Measurements from ENCODE around the gene RNF121. TPM values are rescaled to one million over a fixed set of nuclear protein-coding genes. Genes with fewer than 3 reads are reported as not detected.

Gene RNF121
- total and polyA plus RNA-seq, 12 donors = 8.3 to 25.7 (median 19.2) TPM

DNA sequence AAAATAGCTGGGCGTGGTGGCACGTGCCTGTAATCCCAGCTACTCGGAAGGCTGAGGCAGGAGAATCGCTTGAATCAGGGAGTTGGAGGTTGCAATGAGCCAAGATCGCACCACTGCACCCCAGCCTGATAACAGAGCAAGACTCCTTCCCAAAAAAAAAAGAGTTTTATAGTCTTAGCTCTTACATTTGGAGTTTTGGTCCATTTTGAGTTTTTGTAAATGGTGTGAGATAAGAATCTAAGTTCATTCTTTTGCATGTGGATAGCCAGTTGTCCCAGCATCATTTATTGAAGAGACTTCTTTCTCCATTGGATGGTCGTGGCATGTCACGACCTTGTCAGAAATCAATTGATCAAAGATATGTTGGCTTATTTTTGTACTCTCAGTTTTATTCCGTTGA lies 34.6 kb downstream of the RNF121 start:
- Histone ChIP-seq H3K27ac (no peak overlapping the region), H3K4me1 (peaks cover 0 to 17% (median 0%) of the 10 kb centered on the region in 9 donors), H3K36me3 (peaks cover 0 to 73% (median 23%) of the 10 kb centered on the region in 9 donors), H3K4me3 (no peak overlapping the region), H3K9me3 (peaks cover 0 to 8% (median 0%) of the 10 kb centered on the region in 11 donors), H3K27me3 (no peaks in the 10 kb centered on the region)
- DNase-seq (no peak), ATAC-seq (no peak)
- intact Hi-C loops (cut with DNase I) = no loop called here
- 94 to 97% methylated on average over 8 of the region's 8 CpGs for WGBS, 2 donors
- TF ChIP-seq, protein P1, sequence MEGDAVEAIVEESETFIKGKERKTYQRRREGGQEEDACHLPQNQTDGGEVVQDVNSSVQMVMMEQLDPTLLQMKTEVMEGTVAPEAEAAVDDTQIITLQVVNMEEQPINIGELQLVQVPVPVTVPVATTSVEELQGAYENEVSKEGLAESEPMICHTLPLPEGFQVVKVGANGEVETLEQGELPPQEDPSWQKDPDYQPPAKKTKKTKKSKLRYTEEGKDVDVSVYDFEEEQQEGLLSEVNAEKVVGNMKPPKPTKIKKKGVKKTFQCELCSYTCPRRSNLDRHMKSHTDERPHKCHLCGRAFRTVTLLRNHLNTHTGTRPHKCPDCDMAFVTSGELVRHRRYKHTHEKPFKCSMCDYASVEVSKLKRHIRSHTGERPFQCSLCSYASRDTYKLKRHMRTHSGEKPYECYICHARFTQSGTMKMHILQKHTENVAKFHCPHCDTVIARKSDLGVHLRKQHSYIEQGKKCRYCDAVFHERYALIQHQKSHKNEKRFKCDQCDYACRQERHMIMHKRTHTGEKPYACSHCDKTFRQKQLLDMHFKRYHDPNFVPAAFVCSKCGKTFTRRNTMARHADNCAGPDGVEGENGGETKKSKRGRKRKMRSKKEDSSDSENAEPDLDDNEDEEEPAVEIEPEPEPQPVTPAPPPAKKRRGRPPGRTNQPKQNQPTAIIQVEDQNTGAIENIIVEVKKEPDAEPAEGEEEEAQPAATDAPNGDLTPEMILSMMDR (IDR thresholded peaks at IDR 0.05) = no peak

DNA sequence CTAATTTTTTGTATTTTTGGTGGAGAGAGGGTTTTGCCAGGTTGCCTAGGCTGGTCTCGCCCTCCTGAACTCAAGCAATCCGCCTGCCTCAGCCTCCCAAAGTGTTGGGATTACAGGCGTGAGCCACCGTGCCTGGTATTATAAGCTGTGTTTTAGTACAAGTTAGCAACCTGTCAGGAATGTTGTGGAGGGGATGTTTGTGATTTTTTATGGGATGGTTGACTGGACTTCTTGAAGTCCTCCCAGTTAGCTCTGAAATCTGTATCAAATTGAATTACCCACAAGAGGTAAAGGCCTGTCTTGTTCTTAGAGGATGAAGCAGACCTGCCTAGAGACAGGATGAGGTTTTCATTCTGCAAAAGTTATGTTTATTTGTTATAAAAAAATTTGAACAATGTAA lies 35.8 kb downstream of the RNF121 start:
- TF ChIP-seq, protein P1 (IDR thresholded peaks at IDR 0.05) = no peak
- ATAC-seq (no peak), DNase-seq (no peak)
- WGBS, 2 donors = 91 to 96% methylated on average over 4 of the region's 4 CpGs
- no peak overlapping the region for H3K27ac ChIP-seq
- no peak overlapping the region for H3K4me3 ChIP-seq
- H3K4me1 ChIP-seq = peaks cover 0 to 17% (median 0%) of the 10 kb centered on the region in 9 donors
- intact Hi-C loops (cut with DNase I) = no loop called here
- no peaks in the 10 kb centered on the region for H3K27me3 ChIP-seq
- H3K9me3 ChIP-seq = peaks cover 0 to 8% (median 0%) of the 10 kb centered on the region in 11 donors
- H3K36me3 ChIP-seq = peaks cover 0 to 75% (median 23%) of the 10 kb centered on the region in 9 donors

DNA sequence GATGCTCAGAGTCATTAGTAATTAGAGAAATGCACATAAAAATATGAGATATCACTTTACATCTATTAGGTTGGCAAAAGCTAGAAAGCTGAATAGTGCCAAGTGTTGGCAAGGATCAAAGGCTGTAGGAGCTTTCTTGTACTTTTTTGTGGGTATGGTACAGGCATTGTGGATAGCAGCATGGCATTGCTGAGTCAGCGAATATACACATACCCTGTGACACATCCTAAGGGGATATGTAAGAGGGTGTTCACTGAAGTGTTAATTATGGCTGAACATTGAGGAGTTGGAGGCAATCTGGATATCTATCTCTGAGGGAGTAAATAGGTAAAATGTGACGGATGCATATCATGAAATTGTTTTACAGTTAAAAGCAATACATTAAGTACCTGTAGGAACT lies 42.8 kb downstream of the RNF121 start:
- Histone ChIP-seq H3K27ac (no peak overlapping the region), H3K36me3 (peaks cover 0 to 57% (median 6%) of the 10 kb centered on the region in 9 donors), H3K9me3 (no peaks in the 10 kb centered on the region), H3K4me1 (no peaks in the 10 kb centered on the region), H3K27me3 (no peaks in the 10 kb centered on the region), H3K4me3 (no peak overlapping the region)
- DNase-seq (no peak), ATAC-seq (no peak)
- TF ChIP-seq, protein P1 (IDR thresholded peaks at IDR 0.05) = no peak
- 96% methylated on average over 2 of the region's 2 CpGs for WGBS, 2 donors
- intact Hi-C loops (cut with DNase I) = loop anchor here in 2 of 10 donors (10.0 kb wide), 1 partner anchor 463 kb away; the partner anchor contains the start of gene CLPB (in 2 of the 2)

DNA sequence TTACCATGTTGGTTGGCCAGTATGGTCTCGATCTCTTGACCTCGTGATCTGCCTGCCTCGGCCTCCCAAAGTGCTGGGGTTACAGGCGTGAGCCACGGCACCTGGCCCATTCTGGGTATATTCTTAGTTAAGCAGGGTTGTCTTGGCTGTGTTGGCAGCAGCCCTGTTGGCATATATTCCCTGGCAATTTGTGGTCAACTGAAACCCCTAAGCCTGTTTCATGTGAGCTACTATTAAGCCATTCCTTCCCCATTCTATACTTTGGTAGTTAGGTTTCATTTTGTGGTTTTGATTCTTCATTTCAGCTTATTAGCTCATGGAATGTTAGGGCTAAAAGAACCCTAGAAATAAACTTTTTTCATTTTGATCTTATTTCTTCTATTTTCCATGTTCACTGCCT lies 47.7 kb downstream of the RNF121 start:
- DNase-seq (no peak), ATAC-seq (no peak)
- Histone ChIP-seq H3K36me3 (peaks cover 0 to 52% (median 0%) of the 10 kb centered on the region in 9 donors), H3K4me3 (no peak overlapping the region), H3K27ac (no peak overlapping the region), H3K9me3 (no peaks in the 10 kb centered on the region), H3K4me1 (peaks cover 0 to 6% (median 0%) of the 10 kb centered on the region in 9 donors), H3K27me3 (no peaks in the 10 kb centered on the region)
- TF ChIP-seq, protein P1 (IDR thresholded peaks at IDR 0.05) = no peak
- intact Hi-C loops (cut with DNase I) = loop anchor here in 6 of 10 donors (2.0 to 10.0 kb wide), 5 partner anchors 114 to 458 kb away; partner anchors contain the start of gene CLPB (in 3 of the 6)
- WGBS, 2 donors = 90 to 97% methylated on average over 5 of the region's 5 CpGs

Measured in heart right ventricle (tissue), 16 donors.